Calu3 (cell line): Measurements from ENCODE around the gene CACNA1I. TPM values are rescaled to one million over a fixed set of nuclear protein-coding genes. Genes with fewer than 3 reads are reported as not detected.
A peak's percentile ranks its signal among the peaks of the same experiment; 100 is the strongest.

Source experiments
- BruUV-seq: library from RNA; stranded (reverse); fragments of 400-500 nt; replicated peaks from 2 replicates; lab custom pipeline; 2021; lab: Mats Ljungman, UMichigan
- CTCF ChIA-PET: fragments of 300-600 bp; sonication (Branson Sonifier 250); formaldehyde crosslinking; loops from one replicate; lab custom pipeline; 2022; ENCODE audit warnings: antibody characterized with exemption; lab: Charles Lee
- DNase-seq: peaks from one replicate; pipeline ENCODE4 v3.0.0; 2022
- H3K27ac Mint-ChIP-seq: one replicate; pipeline ENCODE4 v1.8.0; 2022; ENCODE audit warnings: mixed read lengths; ENCODE audit not compliant: unreplicated experiment
- H3K27me3 Mint-ChIP-seq: one replicate; pipeline ENCODE4 v1.8.0; 2022; ENCODE audit warnings: mixed read lengths; ENCODE audit not compliant: unreplicated experiment
- H3K36me3 Mint-ChIP-seq: one replicate; pipeline ENCODE4 v1.8.0; 2022; ENCODE audit warnings: mild to moderate bottlenecking, moderate library complexity, mixed read lengths; ENCODE audit not compliant: insufficient read depth, unreplicated experiment
- H3K4me1 Mint-ChIP-seq: one replicate; pipeline ENCODE4 v1.8.0; 2022; ENCODE audit warnings: mild to moderate bottlenecking, low read depth, mixed read lengths; ENCODE audit not compliant: unreplicated experiment
- H3K4me3 Mint-ChIP-seq: one replicate; pipeline ENCODE4 v1.8.0; 2022; ENCODE audit warnings: mild to moderate bottlenecking, low read depth, moderate library complexity, mixed read lengths; ENCODE audit not compliant: unreplicated experiment
- H3K9me3 Mint-ChIP-seq: one replicate; pipeline ENCODE4 v1.8.0; 2022; ENCODE audit warnings: low read depth, mixed read lengths; ENCODE audit not compliant: unreplicated experiment
- CTCF ChIP-seq: fragments of 200-600 bp; IDR thresholded peaks from one replicate; pipeline ENCODE4 v1.8.0; 2022; ENCODE audit warnings: antibody characterized with exemption; ENCODE audit not compliant: unreplicated experiment
- intact Hi-C: fragments of 100-400 bp; cut with micrococcal nuclease; formaldehyde crosslinking; loops from one replicate; pipeline ENCODE4 v1.10.0; 2022; ENCODE audit not compliant: unreplicated experiment
- total RNA-seq: library from RNA; stranded (reverse); gene quantifications from 2 replicates; pipeline ENCODE4 v1.2.3, GENCODE V29; 2022

CACNA1I gene
- total RNA-seq, 1 experiment from 2014 or later = 0.05 TPM

GRCh38 chr22:39527481-39527961, 43.0 kb upstream of the CACNA1I start:
- Mint-ChIP-seq H3K36me3 (peaks cover 94% of the 10 kb centered on the region), H3K9me3 (no peaks in the 10 kb centered on the region), H3K4me1 (peaks cover 67% of the 10 kb centered on the region), H3K27me3 (no peaks in the 10 kb centered on the region), H3K27ac (peak overlapping the region; percentile 67), H3K4me3 (no peak overlapping the region)
- no peak for TF ChIP-seq CTCF
- DNase-seq = peak; percentile 30
- BruUV-seq = no TSS peak
- intact Hi-C loops = loop anchor here (10.0 kb wide), 1 partner anchor 213 kb away; the partner anchor contains the start of gene RPL3
- CTCF ChIA-PET = no interaction called here

GRCh38 chr22:39528080-39528661, 42.4 kb upstream of the CACNA1I start:
- Mint-ChIP-seq H3K36me3 (peaks cover 93% of the 10 kb centered on the region), H3K9me3 (no peaks in the 10 kb centered on the region), H3K4me3 (no peak overlapping the region), H3K4me1 (peaks cover 65% of the 10 kb centered on the region), H3K27me3 (no peaks in the 10 kb centered on the region), H3K27ac (peak overlapping the region; percentile 4)
- TF ChIP-seq CTCF = no peak
- CTCF ChIA-PET = interaction anchor here (0.7 to 2.1 kb wide), 8 partner anchors 8 to 509 kb away, joined by 3 to 16 read pairs (median 8); partner anchors contain the start of genes ATF4, RPL3 and TAB1
- DNase-seq = no peak
- intact Hi-C loops = loop anchor here (10.0 kb wide), 1 partner anchor 213 kb away; the partner anchor contains the start of gene RPL3
- no TSS peak for BruUV-seq

GRCh38 chr22:39528681-39529486, 41.7 kb upstream of the CACNA1I start:
- Mint-ChIP-seq H3K27ac (peak overlapping the region; percentile 4), H3K4me3 (peak overlapping the region; percentile 98), H3K4me1 (peaks cover 65% of the 10 kb centered on the region), H3K36me3 (peaks cover 86% of the 10 kb centered on the region), H3K27me3 (no peaks in the 10 kb centered on the region), H3K9me3 (no peaks in the 10 kb centered on the region)
- peak; percentile 92 for DNase-seq
- CTCF ChIA-PET = interaction anchor here (0.7 to 2.1 kb wide), 19 partner anchors 9 to 508 kb away, joined by 3 to 16 read pairs (median 4); partner anchors contain the start of genes ATF4, MIEF1, RPL3 and TAB1
- intact Hi-C loops = loop anchor here (10.0 kb wide), 1 partner anchor 214 kb away; the partner anchor contains the start of gene RPL3
- TF ChIP-seq CTCF = peak; percentile 97
- BruUV-seq = no TSS peak

GRCh38 chr22:39529487-39529851, 41.1 kb upstream of the CACNA1I start:
- H3K27me3 Mint-ChIP-seq = no peaks in the 10 kb centered on the region

More at GRCh38 chr22:39529487-39529851, 41.1 kb upstream of the CACNA1I start:
- no peak for DNase-seq
- Mint-ChIP-seq H3K4me1 (peaks cover 65% of the 10 kb centered on the region), H3K27ac (peak overlapping the region; percentile 4), H3K9me3 (no peaks in the 10 kb centered on the region), H3K36me3 (peaks cover 80% of the 10 kb centered on the region), H3K4me3 (peak overlapping the region; percentile 98)
- BruUV-seq = no TSS peak
- intact Hi-C loops = loop anchor here (10.0 kb wide), 1 partner anchor 215 kb away; the partner anchor contains the start of gene RPL3
- CTCF ChIA-PET = interaction anchor here (0.7 to 2.1 kb wide), 18 partner anchors 9 to 507 kb away, joined by 3 to 16 read pairs (median 4); partner anchors contain the start of genes ATF4, MIEF1, RPL3 and TAB1
- TF ChIP-seq CTCF = no peak
